SJSA1 (cell line): ENCODE data around the gene BRAT1. TPM values are rescaled to one million over a fixed set of nuclear protein-coding genes. Genes with fewer than 3 reads are reported as not detected.

ENCODE experiments used
- DNase-seq, 2 experiments: peaks; one replicate each; pipeline ENCODE4 v3.0.0-alpha.2; 2015 to 2020; ENCODE audit warnings: low spot score in 2 of 2, low read depth in 1 of 2
- H3K27ac ChIP-seq: fragments of 250-450 bp; sonication (Bioruptor Pico); 2 replicates; pipeline ENCODE4 v1.5.1; 2020; ENCODE audit warnings: mild to moderate bottlenecking, moderate library complexity
- H3K27me3 ChIP-seq: fragments of 250-450 bp; sonication (Bioruptor Pico); replicated peaks from 2 replicates; pipeline ENCODE4 v1.5.1; 2020; ENCODE audit warnings: mild to moderate bottlenecking, moderate library complexity
- H3K36me3 ChIP-seq: fragments of 250-450 bp; sonication (Bioruptor Pico); 2 replicates; pipeline ENCODE4 v1.5.1; 2020; ENCODE audit warnings: mild to moderate bottlenecking
- H3K4me1 ChIP-seq: fragments of 250-450 bp; sonication (Bioruptor Pico); replicated peaks from 2 replicates; pipeline ENCODE4 v1.6.1; 2021; ENCODE audit warnings: mild to moderate bottlenecking
- H3K4me3 ChIP-seq: fragments of 250-450 bp; sonication (Bioruptor Pico); 2 replicates; pipeline ENCODE4 v1.5.1; 2020; ENCODE audit warnings: mild to moderate bottlenecking
- H3K9me3 ChIP-seq: fragments of 250-450 bp; sonication (Bioruptor Pico); replicated peaks from 2 replicates; pipeline ENCODE4 v1.5.1; 2020; ENCODE audit warnings: mild to moderate bottlenecking
- total RNA-seq: library from RNA; depleted of rRNA; stranded (reverse); fragments of >200 nt; shearing (Covaris generic); gene quantifications from 2 replicates; pipeline ENCODE4 v1.2.3, GENCODE V29; 2014; rRNA removed

BRAT1 gene
- 33.3 and 49.2 TPM in 2 replicates for total RNA-seq

DNA sequence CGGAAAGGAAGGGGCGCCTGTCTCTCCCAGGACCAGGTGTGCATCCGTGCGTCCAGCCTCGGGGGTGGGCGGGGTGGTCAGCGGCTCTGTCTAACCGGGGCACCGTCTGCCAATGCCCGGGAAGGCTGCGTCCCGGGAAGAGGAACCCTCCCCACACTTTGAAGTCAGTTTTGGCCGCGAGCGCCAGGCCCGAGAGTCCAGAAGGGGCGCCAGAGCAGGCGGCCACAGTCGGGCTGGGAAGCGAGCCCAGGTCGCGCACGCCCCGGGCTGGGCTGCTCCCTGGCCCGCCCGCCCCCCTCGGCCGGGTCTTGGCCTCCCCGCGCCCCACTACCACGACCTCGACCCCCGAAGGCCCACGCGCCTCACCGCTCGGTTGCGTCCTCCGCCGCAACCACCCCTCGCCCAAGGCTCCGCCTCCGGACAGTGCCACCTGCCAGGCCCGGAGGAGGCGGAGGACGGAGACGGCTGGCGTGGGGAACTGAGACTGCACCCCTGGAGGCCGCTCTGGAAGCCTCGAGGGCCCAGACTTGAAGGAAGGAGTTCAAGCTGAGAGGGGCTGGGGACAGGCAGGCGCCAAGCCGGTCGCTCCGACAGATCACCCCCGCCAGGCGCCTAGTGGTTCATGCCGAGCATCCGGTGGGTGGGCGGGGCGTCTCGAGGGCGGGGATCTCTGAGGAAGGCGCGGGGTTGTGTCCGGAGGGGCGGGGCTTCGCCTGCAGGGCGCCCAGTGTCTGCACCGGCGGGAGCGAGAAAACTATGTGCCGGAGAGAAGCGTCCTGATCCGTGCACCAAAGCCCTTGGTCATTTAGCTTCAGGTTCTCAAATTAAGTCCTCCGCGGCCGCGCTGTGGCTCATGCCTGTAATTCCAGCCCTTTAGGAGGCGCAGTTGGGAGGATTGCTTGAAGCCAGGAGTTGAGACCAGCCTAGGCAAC lies at the start of gene BRAT1:
Gene BRAT1 (minus strand): TSS at position 404 of the 932 bp plus-strand sequence. CDS start 1,093 bp downstream, outside the sequence.
- Histone ChIP-seq H3K4me1 (peaks cover 23% of the 10 kb centered on the region), H3K36me3 (peaks cover 24% of the 10 kb centered on the region), H3K27ac (peak within 1 kb of the TSS; percentile 99), H3K9me3 (peaks cover 4% of the 10 kb centered on the region; the same call in 1 of the 2 replicates), H3K27me3 (no peaks in the 10 kb centered on the region), H3K4me3 (peak within 1 kb of the TSS; percentile 66)
- peak; percentile 93 to 98 for DNase-seq

GRCh38 chr7:2604608-2605174 lies 49.4 kb upstream of the BRAT1 start:
- no peaks in the 10 kb centered on the region for H3K27me3 ChIP-seq

GRCh38 chr7:2603044-2603965 lies 48.0 kb upstream of the BRAT1 start:
- Histone ChIP-seq H3K4me1 (no peaks in the 10 kb centered on the region), H3K9me3 (no peaks in the 10 kb centered on the region), H3K4me3 (no peak overlapping the region), H3K36me3 (0 out of 2 replicates have a peak, but pooled peaks cover 4% of the 10 kb centered on the region), H3K27me3 (no peaks in the 10 kb centered on the region), H3K27ac (no peak overlapping the region)
- no peak for DNase-seq

More at GRCh38 chr7:2604608-2605174, 49.4 kb upstream of the BRAT1 start:
- Histone ChIP-seq H3K27ac (no peak overlapping the region), H3K36me3 (no peaks in the 10 kb centered on the region), H3K9me3 (no peaks in the 10 kb centered on the region), H3K4me3 (no peak overlapping the region), H3K4me1 (no peaks in the 10 kb centered on the region)
- DNase-seq, result no peak

- 0 out of 2 replicates have a peak, but pooled peaks cover 4% of the 10 kb centered on the region for H3K36me3 ChIP-seq
- H3K9me3 ChIP-seq, result no peaks in the 10 kb centered on the region
- no peaks in the 10 kb centered on the region for H3K4me1 ChIP-seq
- no peak overlapping the region for H3K27ac ChIP-seq
- H3K4me3 ChIP-seq, result no peak overlapping the region
- no peaks in the 10 kb centered on the region for H3K27me3 ChIP-seq
- no peak for DNase-seq
Observed at GRCh38 chr7:2602406-2603043, 47.2 kb upstream of the BRAT1 start.

GRCh38 chr7:2601907-2602306 lies 46.6 kb upstream of the BRAT1 start:
- Histone ChIP-seq H3K4me3 (no peak overlapping the region), H3K4me1 (no peaks in the 10 kb centered on the region), H3K27ac (no peak overlapping the region), H3K27me3 (no peaks in the 10 kb centered on the region), H3K9me3 (no peaks in the 10 kb centered on the region), H3K36me3 (0 out of 2 replicates have a peak, but pooled peaks cover 4% of the 10 kb centered on the region)
- no peak for DNase-seq

DNA sequence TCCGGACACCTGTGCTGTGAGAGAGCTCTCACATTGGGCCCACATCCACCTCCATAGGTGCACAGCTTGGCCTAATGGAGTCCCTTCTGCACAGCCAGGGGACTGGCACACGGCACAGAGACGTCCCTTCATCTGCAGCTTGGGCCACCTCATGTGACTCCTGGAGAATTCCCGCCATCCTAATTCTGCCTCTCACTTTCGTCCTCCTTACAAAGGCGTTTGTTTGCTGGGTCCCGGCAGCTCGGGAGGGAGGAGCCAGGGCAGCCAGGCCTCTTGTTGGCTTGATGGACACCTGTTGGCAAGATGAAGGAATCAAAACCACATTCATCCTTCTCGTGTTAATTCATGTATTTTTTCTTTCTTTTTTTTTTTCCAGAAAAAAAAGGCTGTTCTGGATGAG lies 45.7 kb upstream of the BRAT1 start:
- no peaks in the 10 kb centered on the region for H3K27me3 ChIP-seq
- DNase-seq, result no peak

DNA sequence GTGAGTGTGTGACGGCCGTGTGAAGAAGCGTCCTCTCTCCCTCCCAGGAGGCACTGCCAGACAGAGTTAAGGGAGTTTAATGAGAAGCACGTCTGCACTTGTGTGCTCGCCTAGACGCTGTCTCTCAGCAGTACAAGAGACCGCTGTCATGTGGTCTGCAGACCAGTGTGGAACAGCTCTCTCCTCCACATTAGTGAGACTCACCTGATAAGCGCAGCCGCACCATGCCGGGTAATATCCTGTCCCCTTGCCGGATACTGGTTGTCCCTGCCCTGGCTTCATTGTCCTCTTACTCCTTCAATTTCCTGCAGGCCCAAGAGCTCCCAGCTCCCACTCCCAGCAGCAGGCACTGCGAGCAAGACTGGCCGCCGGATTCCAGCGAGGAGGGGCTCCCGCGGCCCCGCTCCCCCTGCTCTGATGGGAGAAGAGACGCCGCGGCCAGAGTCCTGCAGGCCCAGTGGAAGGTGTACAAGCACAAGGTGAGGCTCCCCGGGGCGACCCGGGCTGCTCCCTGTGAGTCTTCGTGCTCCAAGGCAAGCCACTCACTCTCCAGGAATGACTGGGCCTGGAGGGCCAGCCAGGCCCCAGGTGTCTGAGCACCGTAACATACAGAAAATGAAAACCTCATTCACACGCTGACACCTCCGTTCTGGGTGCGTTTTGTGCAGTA lies 43.0 kb upstream of the BRAT1 start:
- Histone ChIP-seq H3K9me3 (no peaks in the 10 kb centered on the region), H3K4me3 (no peak overlapping the region), H3K27me3 (no peaks in the 10 kb centered on the region)

More for the DNA sequence above, 45.7 kb upstream of the BRAT1 start:
- H3K4me3 ChIP-seq, result no peak overlapping the region
- H3K9me3 ChIP-seq, result no peaks in the 10 kb centered on the region
- H3K36me3 ChIP-seq, result 0 out of 2 replicates have a peak, but pooled peaks cover 4% of the 10 kb centered on the region
- no peaks in the 10 kb centered on the region for H3K4me1 ChIP-seq
- no peak overlapping the region for H3K27ac ChIP-seq

DNA sequence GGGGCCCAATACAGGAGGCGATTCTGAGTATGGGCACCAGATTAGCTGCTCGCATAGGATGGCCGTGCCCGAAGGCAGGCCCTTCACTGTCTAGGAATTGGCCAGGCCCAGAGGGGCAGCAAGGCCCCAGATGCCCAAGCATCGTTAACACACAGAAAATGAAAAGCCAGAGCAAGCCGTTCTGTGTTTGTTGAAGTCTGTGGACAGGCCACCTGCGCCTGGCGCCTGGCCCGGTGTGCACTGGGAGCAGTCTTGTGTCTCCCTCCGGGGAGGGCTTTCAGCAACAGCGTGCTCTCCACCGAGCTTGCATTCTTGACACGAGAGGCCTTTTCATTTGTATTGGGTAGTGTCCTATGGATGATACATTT lies 41.9 kb upstream of the BRAT1 start:
- H3K4me3 ChIP-seq, result no peak overlapping the region
- no peak overlapping the region for H3K27ac ChIP-seq
- H3K36me3 ChIP-seq, result peaks cover 4% of the 10 kb centered on the region; the same call in 1 of the 2 replicates
- no peak for DNase-seq
- H3K9me3 ChIP-seq, result no peaks in the 10 kb centered on the region
- H3K27me3 ChIP-seq, result no peaks in the 10 kb centered on the region
- no peaks in the 10 kb centered on the region for H3K4me1 ChIP-seq

More for the DNA sequence above, 43.0 kb upstream of the BRAT1 start:
- H3K4me1 ChIP-seq, result no peaks in the 10 kb centered on the region
- 0 out of 2 replicates have a peak, but pooled peaks cover 4% of the 10 kb centered on the region for H3K36me3 ChIP-seq
- DNase-seq, result no peak
- H3K27ac ChIP-seq, result no peak overlapping the region

- Histone ChIP-seq H3K36me3 (peaks cover 4% of the 10 kb centered on the region; the same call in 1 of the 2 replicates), H3K4me3 (no peak overlapping the region), H3K27ac (no peak overlapping the region), H3K9me3 (no peaks in the 10 kb centered on the region), H3K4me1 (no peaks in the 10 kb centered on the region), H3K27me3 (no peaks in the 10 kb centered on the region)
- DNase-seq, result no peak
Observed at GRCh38 chr7:2596464-2597272, 41.3 kb upstream of the BRAT1 start.

GRCh38 chr7:2595258-2595860 lies 40.0 kb upstream of the BRAT1 start:
- no peaks in the 10 kb centered on the region for H3K9me3 ChIP-seq
- H3K4me3 ChIP-seq, result no peak overlapping the region
- no peak overlapping the region for H3K27ac ChIP-seq
- no peaks in the 10 kb centered on the region for H3K4me1 ChIP-seq
- DNase-seq, result no peak
- no peaks in the 10 kb centered on the region for H3K27me3 ChIP-seq
- peaks cover 4% of the 10 kb centered on the region; the same call in 1 of the 2 replicates for H3K36me3 ChIP-seq

- Histone ChIP-seq H3K27me3 (no peaks in the 10 kb centered on the region), H3K27ac (no peak overlapping the region), H3K9me3 (no peaks in the 10 kb centered on the region), H3K4me3 (no peak overlapping the region), H3K4me1 (no peaks in the 10 kb centered on the region), H3K36me3 (peaks cover 4% of the 10 kb centered on the region; the same call in 1 of the 2 replicates)
- no peak for DNase-seq
Observed at GRCh38 chr7:2594599-2594998, 39.3 kb upstream of the BRAT1 start.
